Loucy (cell line): ENCODE measurements around the gene ZBTB42.

ENCODE experiments used
- H2AFZ ChIP-seq: fragments of 200-600 bp; sonication (generic); 2 replicates; pipeline ENCODE4 v1.6.0; 2016; ENCODE audit warnings: antibody characterized with exemption, mild to moderate bottlenecking, low read length, moderate library complexity
- H3F3A ChIP-seq: fragments of 200-600 bp; 2 replicates; pipeline ENCODE4 v1.6.0; 2016; ENCODE audit warnings: antibody characterized with exemption, low read depth, mild to moderate bottlenecking
- H3K27me3 ChIP-seq: fragments of 200-600 bp; sonication (generic); 2 replicates; pipeline ENCODE4 v1.6.1; 2014; ENCODE audit warnings: low read length, mild to moderate bottlenecking; ENCODE audit not compliant: insufficient read depth, poor library complexity, severe bottlenecking
- H3K36me3 ChIP-seq: fragments of 200-600 bp; sonication (generic); 2 replicates; pipeline ENCODE4 v1.6.1; 2016; ENCODE audit warnings: low read length; ENCODE audit not compliant: insufficient read depth
- H3K4me1 ChIP-seq: fragments of 200-600 bp; sonication (generic); 2 replicates; pipeline ENCODE4 v1.5.1; 2014; ENCODE audit warnings: low read length, mild to moderate bottlenecking; ENCODE audit not compliant: insufficient read depth, poor library complexity, severe bottlenecking
- H3K4me2 ChIP-seq: fragments of 200-600 bp; sonication (generic); 2 replicates; pipeline ENCODE4 v1.6.0; 2014; ENCODE audit warnings: antibody characterized with exemption, low read length, low read depth, mild to moderate bottlenecking; ENCODE audit not compliant: poor library complexity, severe bottlenecking
- H3K4me3 ChIP-seq: fragments of 200-600 bp; sonication (generic); 2 replicates; pipeline ENCODE4 v1.5.1; 2014; ENCODE audit warnings: low read length, mild to moderate bottlenecking, mixed read lengths; ENCODE audit not compliant: poor library complexity, severe bottlenecking
- H3K79me2 ChIP-seq: fragments of 200-600 bp; sonication (generic); 2 replicates; pipeline ENCODE4 v1.6.1; 2014; ENCODE audit warnings: low read length; ENCODE audit not compliant: insufficient read depth
- H3K9ac ChIP-seq: fragments of 200-600 bp; sonication (generic); 2 replicates; pipeline ENCODE4 v1.6.0; 2014; ENCODE audit warnings: mild to moderate bottlenecking, low read depth, low read length, moderate library complexity; ENCODE audit not compliant: poor library complexity, severe bottlenecking
- H3K9me2 ChIP-seq: fragments of 200-600 bp; sonication (generic); replicated peaks from 2 replicates; pipeline ENCODE4 v1.6.1; 2016; ENCODE audit warnings: low read depth, low read length, mixed read lengths
- H3K9me3 ChIP-seq: fragments of 200-600 bp; sonication (generic); 2 replicates; pipeline ENCODE4 v1.6.1; 2014; ENCODE audit warnings: mild to moderate bottlenecking, antibody characterized with exemption, low read length, low read depth; ENCODE audit not compliant: insufficient read depth
- H4K20me1 ChIP-seq: fragments of 200-600 bp; sonication (generic); 2 replicates; pipeline ENCODE4 v1.6.0; 2014; ENCODE audit warnings: antibody characterized with exemption, low read length, mild to moderate bottlenecking; ENCODE audit not compliant: insufficient read depth, poor library complexity, severe bottlenecking
- CTCF ChIP-seq: fragments of 200-600 bp; sonication (generic); conservative IDR thresholded peaks from 2 replicates; pipeline ENCODE4 v1.5.1; 2014; ENCODE audit warnings: mild to moderate bottlenecking, antibody characterized with exemption, low read length
- EZH2phosphoT487 ChIP-seq: fragments of 200-600 bp; IDR thresholded peaks from 2 replicates; pipeline ENCODE4 v1.6.1; 2018; ENCODE audit warnings: antibody characterized with exemption, mild to moderate bottlenecking, moderate library complexity, borderline replicate concordance

ZBTB42 gene

GRCh38 chr14:104770851-104771272 lies 30.0 kb upstream of the ZBTB42 start:
- peak; percentile 55 for TF ChIP-seq CTCF
- no peak for TF ChIP-seq EZH2phosphoT487
- H3K36me3 ChIP-seq = peaks cover 46% of the 10 kb centered on the region

GRCh38 chr14:104771374-104771773 lies 29.5 kb upstream of the ZBTB42 start:
- Histone ChIP-seq H3K36me3 (peaks cover 48% of the 10 kb centered on the region), H3K4me3 (no peak overlapping the region), H3K9me3 (no peaks in the 10 kb centered on the region; the same call in 1 of the 2 replicates), H4K20me1 (no peaks in the 10 kb centered on the region), H3K9ac (no peak overlapping the region), H3K9me2 (no peaks in the 10 kb centered on the region), H2AFZ (no peak overlapping the region), H3K27me3 (no peaks in the 10 kb centered on the region), H3K79me2 (no peaks in the 10 kb centered on the region), H3F3A (peaks cover 3% of the 10 kb centered on the region; the same call in 1 of the 2 replicates), H3K4me1 (peaks cover 10% of the 10 kb centered on the region), H3K4me2 (no peak overlapping the region)
- TF ChIP-seq EZH2phosphoT487 (no peak), CTCF (no peak)

More at GRCh38 chr14:104770851-104771272, 30.0 kb upstream of the ZBTB42 start:
- Histone ChIP-seq H4K20me1 (no peaks in the 10 kb centered on the region), H2AFZ (no peak overlapping the region), H3K27me3 (no peaks in the 10 kb centered on the region), H3K9me2 (no peaks in the 10 kb centered on the region), H3K4me1 (peaks cover 10% of the 10 kb centered on the region), H3F3A (peaks cover 3% of the 10 kb centered on the region; the same call in 1 of the 2 replicates), H3K9ac (no peak overlapping the region), H3K79me2 (no peaks in the 10 kb centered on the region), H3K4me3 (no peak overlapping the region), H3K4me2 (no peak overlapping the region), H3K9me3 (no peaks in the 10 kb centered on the region; the same call in 1 of the 2 replicates)

GRCh38 chr14:104771918-104772706 lies 28.8 kb upstream of the ZBTB42 start:
- H3K79me2 ChIP-seq = no peaks in the 10 kb centered on the region
- H3K36me3 ChIP-seq = peaks cover 54% of the 10 kb centered on the region
- no peak overlapping the region for H2AFZ ChIP-seq
- peaks cover 10% of the 10 kb centered on the region for H3K4me1 ChIP-seq
- H3F3A ChIP-seq = no peaks in the 10 kb centered on the region
- no peak for TF ChIP-seq EZH2phosphoT487
- TF ChIP-seq CTCF = no peak
- no peaks in the 10 kb centered on the region for H3K9me2 ChIP-seq
- no peaks in the 10 kb centered on the region for H3K27me3 ChIP-seq
- no peak overlapping the region for H3K4me3 ChIP-seq
- H3K9me3 ChIP-seq = no peaks in the 10 kb centered on the region; the same call in 1 of the 2 replicates
- no peak overlapping the region for H3K9ac ChIP-seq
- H4K20me1 ChIP-seq = no peaks in the 10 kb centered on the region
- no peak overlapping the region for H3K4me2 ChIP-seq
